GM18499 (cell line): ENCODE data around the gene YJU2.
"Not testable (repeated sequence)": the region's sequence is repeated elsewhere in the genome, so short reads cannot be mapped to it uniquely, and the experiment has no call there.

Experiments used
- ATAC-seq: cut with Tn5 transposase; IDR thresholded peaks from one replicate; pipeline ENCODE4 v1.9.1; 2021; ENCODE audit warnings: moderate number of reproducible peaks; ENCODE audit not compliant: insufficient read depth, unreplicated experiment

The YJU2 gene

DNA sequence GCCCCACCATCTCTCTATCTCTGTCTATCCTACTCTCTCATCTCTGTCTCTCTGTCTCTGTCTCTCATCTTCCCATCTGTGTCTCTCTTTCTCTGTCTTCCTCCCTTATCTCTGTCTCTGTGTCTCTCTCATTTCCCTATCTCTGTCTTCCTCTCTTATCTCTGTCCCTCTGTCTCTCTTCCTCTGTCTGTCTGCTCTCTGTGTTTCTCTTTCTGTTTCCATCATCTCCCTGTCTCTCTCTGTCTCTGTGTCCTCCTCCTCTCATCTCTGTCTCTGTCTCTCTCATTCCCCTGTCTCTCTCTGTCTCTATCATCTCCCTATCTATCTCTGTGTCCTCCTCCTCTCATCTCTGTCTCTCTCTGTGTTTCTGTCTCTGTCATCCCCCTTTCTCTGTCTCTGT lies 19.1 kb upstream of the YJU2 start:
- no peak for ATAC-seq

DNA sequence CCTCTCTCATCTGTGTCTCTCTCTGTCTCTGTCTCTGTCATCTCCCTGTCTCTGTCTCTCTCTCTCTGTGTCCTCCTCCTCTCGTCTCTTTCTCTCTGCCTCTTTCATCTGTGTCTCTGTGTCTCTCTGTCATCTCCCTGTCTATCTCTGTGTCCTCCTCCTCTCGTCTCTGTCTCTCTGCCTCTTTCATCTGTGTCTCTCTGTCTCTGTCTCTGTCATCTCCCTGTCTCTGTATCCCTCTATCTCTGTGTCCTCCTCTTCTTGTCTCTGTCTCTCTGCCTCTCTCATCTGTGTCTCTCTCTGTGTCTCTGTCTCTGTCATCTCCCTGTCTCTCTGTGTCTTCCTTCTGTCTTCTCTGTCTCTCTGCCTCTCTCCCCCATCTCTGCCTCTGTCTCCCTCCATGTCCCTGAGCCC lies 18.1 kb upstream of the YJU2 start:
- no peak for ATAC-seq

DNA sequence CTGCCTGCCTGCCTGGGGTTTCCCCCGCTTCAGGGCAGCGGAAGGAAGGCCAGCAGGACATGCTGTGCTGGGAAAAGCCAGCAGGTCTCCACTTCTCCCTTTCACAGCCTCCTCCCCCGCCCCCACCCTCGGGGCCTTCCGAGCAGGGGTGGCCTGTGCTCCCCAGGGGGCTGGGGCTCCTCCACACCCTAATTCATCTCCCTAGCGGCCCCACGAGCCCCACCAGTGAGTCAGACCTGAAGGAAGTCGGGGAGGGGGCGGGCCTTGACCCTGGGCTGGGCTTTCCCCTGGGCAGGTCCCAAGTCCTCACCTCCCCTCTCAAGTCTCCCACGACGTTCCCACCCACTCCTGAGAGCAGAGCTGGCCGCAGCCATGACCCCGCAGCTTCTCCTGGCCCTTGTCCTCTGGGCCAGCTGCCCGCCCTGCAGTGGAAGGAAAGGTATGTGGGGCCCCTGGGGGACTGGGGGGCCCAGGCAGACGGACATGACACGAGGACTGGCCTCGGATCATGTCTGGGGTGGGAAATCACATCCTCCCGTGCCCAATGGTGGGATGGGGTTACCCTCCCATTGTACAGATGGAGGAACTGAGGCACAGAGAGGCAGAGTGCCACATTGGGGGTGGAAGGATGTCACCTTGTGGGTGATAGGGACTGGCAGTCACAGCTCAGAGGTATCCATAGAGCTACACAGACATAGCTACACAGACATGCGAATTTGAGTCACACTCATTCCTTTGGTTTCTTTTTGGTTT lies 17.5 kb upstream of the YJU2 start, which contains the start of gene EBI3:
EBI3 (plus strand) TSS at position 345 of the 753 bp plus-strand sequence; CDS start at position 373, 28 bp downstream.
- ATAC-seq: no peak

DNA sequence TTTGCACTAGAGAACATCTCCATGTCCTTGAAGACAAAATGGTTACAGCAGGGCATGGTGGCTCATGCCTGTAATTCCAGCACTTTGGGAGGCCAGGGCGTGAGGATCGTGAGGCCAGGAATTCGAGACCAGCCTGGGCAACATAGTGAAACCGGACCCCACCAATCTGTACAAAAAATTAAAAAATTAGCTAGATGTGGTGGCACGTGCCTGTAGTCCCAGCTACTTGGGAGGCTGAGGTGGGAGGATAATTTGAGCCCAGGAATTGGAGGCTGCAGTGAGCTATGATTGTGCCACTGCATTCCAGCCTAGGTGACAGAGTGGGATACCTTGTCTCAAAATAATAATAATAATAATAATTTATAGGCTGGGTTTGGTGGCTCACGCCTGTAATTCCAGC lies 16.6 kb upstream of the YJU2 start:
- not testable (repeated sequence) for ATAC-seq

DNA sequence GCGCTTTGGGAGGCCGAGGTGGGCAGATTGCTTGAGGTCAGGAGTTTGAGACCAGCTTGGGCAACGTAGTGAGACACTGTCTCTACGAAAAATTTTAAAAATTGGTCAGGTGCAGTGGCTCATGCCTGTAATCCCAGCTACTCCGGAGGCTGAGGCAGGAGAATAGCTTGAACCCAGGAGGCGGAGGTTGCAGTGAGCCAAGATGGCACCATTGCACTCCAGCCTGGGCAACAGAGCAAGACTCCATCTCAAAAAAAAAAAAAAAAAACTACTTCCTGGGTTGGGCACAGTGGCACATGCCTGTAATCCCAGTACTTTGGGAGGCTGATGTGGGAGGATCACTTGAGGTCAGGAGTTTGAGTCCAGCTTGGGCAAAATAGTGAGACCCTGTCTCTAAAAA lies 15.4 kb upstream of the YJU2 start:
- ATAC-seq: not testable (repeated sequence)

DNA sequence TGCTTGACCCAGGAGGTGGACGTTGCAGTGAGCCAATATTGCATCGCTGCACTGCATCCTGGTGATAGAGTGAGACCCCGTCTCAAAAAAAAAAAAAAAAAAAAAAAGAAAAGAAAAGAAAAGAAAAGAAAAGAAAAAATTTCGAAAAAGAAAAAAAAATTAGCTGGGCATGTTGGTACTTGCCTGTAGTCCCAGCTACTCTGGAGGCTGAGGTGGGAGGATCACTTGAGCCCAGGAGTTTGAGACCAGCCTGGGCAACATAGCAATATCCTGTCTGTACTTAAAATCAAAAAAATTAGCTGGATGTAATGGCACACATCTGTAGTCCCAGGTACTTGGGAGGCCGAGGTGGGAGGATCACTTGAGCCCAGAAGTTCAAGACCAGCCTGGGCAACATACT lies 14.7 kb upstream of the YJU2 start:
- ATAC-seq: not testable (repeated sequence)

DNA sequence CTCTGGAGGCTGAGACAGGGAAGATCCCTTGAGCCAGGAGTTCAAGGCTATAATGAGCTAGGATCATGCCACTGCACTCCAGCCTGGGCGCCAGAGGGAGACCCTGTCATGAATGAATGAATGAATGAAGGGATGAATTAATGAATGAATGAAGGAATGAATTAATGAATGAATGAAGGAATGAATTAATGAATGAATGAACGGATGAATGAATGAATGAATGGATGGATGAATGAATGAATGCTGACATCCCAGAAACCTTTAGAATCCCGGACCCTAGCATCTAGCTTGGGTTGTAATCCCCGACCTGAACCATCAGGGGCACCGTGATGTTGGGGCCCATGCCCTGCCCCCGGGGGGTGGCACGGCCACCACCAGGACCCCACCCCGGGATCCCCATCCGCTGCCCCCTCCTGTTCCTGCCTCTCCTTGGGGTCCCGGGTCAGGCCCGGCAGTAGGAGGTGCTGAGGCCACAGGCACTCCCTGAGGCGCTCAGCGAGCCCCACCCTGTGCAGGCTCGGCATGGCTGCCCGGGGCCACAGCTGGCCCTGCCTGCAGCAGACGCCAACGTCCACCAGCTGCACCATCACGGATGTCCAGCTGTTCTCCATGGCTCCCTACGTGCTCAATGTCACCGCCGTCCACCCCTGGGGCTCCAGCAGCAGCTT lies 14.1 kb upstream of the YJU2 start:
- no peak for ATAC-seq

DNA sequence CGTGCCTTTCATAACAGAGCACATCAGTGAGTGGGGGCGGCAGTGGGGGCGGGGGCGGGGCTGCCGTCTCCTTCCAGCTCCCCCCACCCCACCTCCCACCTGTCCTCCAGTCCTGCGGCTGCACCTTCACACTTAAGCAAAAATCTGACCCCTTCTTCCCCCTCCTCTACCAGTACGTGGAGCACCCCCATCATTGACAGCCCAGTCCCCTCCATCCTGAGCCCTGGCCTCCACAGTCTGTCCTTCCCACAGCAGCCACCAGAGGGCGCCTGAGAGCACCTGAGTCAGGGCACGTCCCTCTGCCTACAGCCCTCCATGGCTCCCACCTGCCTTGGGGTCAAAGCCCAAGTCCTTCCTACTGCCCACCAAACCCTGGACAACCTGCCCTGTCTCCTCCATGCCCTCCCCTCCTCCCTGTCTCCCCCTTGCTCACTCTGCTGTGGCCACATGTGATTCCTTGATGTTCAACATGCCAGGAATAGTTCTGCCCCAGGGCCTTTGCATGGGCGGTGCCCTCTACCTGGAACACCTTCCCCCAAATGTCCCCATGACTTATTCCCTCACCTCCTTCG lies 13.5 kb upstream of the YJU2 start:
- no peak for ATAC-seq

DNA sequence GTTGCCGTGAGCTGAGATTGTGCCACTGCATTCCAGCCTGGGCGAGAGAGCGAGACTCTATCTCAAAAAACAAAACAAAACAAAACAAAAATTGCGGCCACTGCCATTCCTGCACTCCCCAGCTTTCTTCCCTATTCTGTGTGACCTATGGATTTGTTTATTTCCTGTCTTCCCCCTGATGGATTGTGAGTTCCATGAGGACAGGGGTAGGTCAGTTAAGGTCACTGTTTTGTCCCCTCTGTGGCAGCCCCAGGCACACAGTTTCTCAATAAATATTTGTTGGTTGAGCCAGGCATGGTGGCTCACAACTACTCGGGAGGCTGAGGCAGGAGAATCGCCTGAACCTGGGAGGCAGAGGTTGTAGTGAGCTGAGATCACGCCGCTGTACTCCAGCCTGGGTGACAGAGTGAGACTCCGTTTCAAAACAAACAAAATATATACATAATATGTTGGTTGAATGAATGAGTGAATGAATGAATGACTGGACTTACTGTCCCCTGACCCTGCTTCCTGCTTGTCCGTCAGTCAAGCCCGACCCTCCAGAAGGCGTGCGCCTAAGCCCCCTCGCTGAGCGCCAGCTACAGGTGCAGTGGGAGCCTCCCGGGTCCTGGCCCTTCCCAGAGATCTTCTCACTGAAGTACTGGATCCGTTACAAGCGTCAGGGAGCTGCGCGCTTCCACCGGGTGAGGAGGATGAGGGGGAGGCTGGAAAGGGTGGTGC lies 12.6 kb upstream of the YJU2 start:
- no peak for ATAC-seq

DNA sequence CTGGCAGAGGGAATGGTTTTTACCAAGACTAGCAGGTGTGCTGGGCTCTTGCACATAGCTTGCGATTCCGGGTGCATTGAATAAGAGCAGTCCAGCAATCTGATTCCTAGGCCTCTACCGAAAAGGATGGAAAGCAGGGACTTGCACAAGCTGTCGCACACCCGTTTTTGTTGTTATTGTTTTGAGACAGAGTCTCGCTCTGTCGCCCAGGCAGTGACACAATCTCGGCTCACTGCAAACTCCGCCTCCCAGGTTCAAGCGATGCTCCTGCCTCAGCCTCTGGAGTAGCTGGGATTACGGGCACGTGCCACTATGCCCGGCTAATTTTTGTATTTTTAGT lies 12.0 kb upstream of the YJU2 start:
- ATAC-seq: no peak

DNA sequence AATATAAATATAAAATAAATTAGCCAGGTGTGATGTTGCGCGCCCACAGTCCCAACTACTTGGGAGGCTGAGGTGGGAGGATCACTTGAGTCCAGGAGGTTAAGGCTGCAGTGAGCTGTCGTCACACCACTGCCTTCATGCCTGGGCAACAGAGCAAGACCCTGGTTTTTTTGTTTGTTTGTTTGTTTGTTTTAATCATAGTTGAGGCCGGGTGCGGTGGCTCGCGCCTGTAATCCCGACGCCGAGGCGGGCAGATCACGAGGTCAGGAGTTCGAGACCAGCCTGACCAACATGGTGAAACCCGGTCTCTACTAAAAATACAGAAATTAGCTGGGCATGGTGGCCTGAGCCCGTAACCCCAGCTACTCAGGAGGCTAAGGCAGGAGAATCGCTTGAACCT lies 9.4 kb upstream of the YJU2 start:
- not testable (repeated sequence) for ATAC-seq

DNA sequence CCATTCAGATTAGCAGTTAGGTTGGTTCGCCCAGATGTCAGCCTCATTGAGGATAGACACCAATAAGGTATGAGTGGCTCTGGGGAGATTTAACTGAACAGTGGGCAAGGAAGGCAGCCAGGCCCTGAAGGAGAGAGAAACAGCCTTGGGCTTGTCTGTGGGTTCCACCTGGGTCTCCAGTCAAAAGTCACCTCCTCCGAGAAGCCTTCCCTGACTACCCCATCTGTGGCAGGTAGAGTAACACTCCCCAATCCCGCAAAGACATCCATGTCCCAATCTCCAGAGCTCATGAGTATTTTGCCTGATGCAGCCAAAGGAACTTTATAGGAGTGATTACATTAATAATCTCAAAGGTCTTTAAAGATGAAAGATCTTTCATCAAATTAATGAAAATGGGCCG lies 8.0 kb upstream of the YJU2 start:
- ATAC-seq: no peak

DNA sequence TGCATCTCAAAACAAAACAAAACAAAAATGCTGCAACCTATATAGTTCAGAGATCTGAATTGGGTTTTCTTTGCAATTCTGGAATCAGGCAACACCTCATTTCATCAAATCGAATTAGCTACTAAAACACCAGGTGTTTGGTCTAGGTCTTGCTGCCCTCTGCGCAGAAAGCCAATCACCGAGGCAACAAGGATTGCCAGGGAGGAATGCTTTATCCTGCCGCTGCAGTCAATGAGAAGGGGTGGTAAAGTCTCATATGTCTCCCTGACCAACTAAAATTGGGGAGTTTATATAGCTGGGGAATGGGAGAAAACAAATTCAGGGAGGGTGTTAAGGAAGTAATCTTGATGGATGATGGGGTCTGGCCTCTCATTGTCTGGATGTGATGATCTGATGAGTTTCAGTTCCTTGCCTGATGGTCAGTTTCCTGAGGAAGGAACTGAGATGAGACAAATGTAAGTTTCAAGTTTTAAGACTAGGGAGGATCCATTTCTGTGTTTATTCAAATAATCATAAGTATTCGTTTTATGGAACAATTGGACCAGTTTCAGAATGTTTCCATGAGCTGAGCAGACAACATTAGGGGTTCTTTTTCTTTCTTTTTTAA lies 5.0 kb upstream of the YJU2 start:
- no peak for ATAC-seq

DNA sequence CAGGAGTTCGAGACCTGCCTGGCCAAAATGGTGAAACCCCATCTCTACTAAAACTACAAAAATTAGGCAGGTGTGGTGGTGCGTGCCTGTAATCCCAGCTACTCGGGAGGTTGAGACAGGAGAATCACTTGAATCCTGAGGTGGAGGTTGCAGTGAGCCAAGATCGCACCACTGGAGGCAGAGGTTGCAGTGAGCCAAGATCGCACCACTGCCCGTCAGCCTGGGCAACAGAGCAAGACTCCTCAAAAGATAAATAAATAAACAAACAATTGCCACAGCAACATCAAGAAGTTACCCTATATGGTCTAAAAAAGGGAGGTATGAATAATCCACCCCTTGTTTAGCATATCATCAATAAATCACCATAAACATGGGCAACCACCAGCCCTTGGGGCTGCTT lies 942 bp upstream of the YJU2 start:
- ATAC-seq: not testable (repeated sequence)

DNA sequence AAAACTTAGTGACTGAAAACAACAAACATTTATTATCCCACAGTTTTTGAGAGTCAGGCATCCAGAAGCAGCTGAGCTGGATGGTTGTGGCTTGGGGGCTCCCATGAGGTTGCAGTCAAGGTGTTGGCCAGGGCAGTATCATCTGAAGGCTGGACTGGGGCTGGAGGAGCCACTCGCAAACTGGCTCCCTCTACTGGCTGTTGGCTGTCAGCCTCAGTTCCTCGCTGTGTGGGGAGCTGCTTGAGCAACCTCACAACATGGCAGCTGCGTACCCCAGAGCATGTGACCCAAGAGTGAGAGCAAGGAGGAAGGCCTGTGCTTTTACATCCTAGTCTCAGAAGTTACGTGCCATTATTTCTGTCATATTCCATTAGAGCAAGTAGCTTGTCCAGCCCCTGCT lies 9.7 kb downstream of the YJU2 start:
- no peak for ATAC-seq

DNA sequence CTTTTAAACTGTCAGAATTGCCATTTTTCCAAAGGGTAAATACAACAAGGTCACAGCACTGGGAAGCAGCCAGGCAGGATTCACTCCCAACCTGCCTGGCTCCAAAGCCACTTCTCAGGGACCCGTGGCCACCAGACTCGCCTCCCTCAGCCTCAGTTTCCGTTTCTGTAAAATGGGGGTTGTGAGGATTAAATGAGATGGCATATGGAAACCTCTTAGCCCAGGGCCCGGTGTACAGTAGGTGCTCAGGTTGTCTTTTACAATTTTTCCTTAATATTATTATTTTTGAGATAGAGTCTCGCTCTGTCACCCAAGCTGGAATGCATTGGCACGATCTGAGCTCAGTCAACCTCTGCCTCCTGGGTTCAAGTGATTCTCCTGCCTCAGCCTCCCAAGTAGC lies 10.1 kb downstream of the YJU2 start:
- ATAC-seq: no peak

DNA sequence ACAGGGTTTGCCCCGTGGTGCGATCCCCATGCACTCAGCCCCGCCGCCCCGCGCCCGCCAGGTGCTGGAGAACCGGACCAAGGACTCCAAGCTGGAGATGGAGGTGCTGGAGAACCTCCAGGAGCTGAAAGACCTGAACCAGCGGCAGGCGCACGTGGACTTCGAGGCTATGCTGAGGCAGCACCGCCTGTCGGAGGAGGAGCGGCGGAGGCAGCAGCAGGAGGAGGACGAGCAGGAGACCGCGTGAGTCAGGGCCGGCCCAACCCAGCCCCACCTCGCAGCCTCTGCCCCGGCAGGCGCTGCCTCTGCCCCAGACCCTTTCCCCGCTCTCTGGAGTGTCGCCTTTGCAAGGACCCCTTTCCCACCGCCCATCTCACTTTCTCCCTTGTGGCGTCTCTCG lies 11.3 kb downstream of the YJU2 start:
- no peak for ATAC-seq

DNA sequence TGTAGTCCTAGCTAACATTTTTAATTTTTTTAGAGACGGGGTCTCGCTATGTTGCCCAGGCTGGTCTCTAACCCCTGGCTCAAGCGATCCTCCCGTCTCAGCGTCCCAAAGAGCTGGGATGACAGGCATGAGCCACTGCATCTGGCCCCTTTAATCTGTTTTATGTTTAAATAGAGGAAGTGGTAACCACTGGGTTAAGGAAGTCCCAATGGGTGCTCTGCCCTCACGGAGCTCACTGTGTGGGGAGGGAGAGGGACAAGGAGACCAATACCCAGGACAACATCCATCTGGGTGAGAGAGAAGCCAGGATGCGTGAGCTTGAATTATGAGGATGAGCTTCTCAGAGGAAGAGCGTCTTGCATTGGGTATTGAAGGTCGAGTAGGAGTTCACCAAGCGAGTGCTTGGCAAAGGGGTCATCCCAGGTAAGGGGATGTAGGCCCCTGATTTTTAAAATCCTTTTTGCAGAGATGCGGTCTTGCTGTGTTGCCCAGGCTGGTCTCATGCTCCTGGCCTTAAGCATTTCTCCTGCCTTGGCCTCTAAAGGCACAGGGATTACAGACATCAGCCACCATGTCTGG lies 13.8 kb downstream of the YJU2 start:
- no peak for ATAC-seq

DNA sequence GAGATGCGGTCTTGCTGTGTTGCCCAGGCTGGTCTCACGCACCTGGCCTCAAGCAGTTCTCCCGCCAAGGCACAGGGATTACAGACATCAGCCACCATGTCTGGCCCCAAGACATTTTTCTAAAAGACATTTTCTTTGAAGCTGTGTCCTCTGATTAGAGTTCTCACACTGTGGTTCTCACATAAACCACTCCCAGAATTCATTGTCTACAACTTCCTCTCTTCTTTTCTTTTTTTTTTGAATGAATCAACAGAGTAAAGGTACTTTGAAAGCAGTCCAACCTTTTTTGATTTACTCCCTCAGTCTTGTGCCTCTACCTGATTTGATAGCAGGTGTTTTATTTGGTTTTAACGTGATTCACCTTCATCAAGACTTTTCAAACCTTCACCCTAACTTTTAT lies 17.9 kb downstream of the YJU2 start:
- ATAC-seq: no peak

DNA sequence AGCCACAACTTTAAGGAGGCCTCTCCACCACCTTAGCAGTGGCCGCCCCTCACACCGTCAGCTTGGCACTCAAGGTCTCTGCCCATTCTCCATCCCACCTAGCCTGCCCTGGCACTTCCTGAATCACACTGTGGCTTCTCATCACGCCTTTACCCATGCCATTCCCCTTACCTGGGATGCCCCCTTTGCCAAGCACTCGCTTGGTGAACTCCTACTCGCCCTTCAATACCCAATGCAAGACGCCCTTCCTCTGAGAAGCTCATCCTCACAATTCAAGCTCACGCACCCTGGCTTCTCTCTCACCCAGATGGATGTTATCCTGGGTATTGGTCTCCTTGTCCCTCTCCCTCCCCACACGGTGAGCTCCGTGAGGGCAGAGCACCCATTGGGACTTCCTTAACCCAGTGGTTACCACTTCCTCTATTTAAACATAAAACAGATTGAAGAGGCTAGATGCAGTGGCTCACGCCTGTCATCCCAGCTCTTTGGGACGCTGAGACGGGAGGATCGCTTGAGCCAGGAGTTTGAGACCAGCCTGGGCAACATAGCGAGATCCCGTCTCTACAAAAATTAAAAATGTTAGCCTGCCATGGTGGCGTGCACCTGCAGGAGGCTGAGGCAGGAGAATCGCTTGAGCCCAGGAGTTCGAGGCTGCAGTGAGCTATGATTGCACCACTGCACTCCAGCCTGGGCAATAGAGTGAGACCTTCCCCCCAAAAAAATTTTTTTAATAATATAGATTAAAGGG lies 19.5 kb downstream of the YJU2 start:
- ATAC-seq: no peak
